T-helper 1 cell treated with Interleukin-12 subunit alpha and Interleukin-12 subunit beta and Interleukin-4 antibody, amounts not matched to agents 30 ng/mL and 1 ng/mL, for 36 hours (primary cell): ENCODE results near the gene NUDT15. TPM values are rescaled to one million over a fixed set of nuclear protein-coding genes. Genes with fewer than 3 reads are reported as not detected.
"Not testable (repeated sequence)": the region's sequence is repeated elsewhere in the genome, so short reads cannot be mapped to it uniquely, and the experiment has no call there.

ENCODE experiments used
- intact Hi-C: fragments of 100-400 bp; cut with micrococcal nuclease; formaldehyde crosslinking; loops from one replicate; pipeline ENCODE4 v1.15.1; 2024
- total RNA-seq: library from RNA; stranded (reverse); gene quantifications from 2 replicates; pipeline ENCODE4 v1.2.3, GENCODE V29; 2022

Gene NUDT15
- total RNA-seq, 1 donor from 2014 or later, result 10.8 TPM

- intact Hi-C loops, result no loop called here
Observed at GRCh38 chr13:48040896-48041295, 3.4 kb downstream of the NUDT15 start.

GRCh38 chr13:48042894-48043293, 5.4 kb downstream of the NUDT15 start:
- intact Hi-C loops, result no loop called here

DNA sequence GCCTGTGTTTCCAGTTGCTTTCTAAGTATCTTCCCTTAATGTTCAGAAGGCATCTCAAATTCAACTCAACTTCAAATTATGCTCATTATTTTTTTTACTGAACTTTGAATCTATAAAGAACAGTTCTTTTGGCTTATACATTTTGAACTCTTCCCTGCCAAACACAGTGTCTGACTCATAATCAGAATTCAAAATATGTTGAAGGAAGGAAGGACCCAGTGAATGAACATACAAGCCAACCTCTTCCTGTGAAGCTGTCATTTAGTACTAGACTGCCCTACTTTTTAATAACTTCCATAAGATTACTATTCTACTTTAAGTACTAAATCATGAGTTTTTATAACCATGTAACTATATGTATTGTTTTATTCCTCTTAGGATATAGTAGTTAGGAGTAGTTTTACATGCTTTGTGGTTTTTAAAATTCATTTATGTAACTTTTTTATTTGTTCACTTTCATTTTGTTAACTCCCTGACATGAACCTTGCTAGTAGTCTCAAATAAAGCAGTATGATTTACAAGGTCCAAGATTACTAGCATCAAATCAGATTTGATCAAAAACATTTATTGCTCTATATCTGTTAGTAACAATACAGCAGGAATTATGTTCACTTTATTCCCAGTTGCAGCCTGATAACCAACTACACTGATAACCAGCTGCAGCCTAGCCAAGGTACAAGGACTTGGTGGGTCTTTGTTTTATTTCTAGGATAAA, 6.4 kb downstream of the NUDT15 start:
- intact Hi-C loops, result no loop called here

- intact Hi-C loops, result no loop called here
Observed at GRCh38 chr13:48050550-48050949, 13.0 kb downstream of the NUDT15 start.

GRCh38 chr13:48054601-48055000, 17.1 kb downstream of the NUDT15 start:
- intact Hi-C loops, result no loop called here

DNA sequence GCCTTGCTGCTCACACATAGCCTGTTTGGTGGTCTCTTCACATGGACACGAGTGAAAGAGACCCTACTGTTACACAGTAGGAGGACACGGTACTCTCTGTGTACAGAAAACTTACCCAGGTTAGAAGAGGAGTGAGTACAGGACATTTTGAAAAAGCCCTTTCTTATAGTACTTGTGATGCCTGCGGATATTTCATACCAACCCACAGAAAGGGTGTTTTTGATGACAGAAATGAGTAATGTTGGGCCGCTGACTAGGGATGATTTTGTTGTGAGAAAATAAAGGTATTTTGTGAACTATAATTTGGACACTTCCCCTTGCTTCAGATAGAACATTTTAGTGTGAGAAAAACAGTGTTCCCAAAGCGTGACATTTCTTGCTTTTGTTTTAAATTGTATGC, 18.2 kb downstream of the NUDT15 start:
- intact Hi-C loops, result no loop called here

DNA sequence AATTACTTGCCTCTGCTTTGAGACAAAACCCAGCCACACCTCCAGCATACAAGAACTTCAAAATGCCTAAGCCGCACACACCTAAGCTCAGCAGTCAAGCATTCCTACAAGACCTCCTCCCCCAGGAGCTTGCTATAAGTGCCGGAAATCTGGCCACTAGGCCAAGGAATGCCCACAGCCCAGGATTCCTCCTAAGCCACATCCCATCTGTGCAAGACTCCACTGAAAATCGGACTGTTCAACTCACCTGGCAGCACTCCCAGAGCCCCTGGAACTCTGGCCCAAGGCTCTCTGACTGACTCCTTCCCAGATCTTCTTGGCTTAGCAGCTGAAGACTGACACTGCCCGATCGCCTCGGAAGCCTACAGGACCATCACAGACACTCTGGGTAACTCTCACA, 21.0 kb downstream of the NUDT15 start:
- intact Hi-C loops, result not testable (repeated sequence)

GRCh38 chr13:48059951-48060350, 22.4 kb downstream of the NUDT15 start:
- intact Hi-C loops, result not testable (repeated sequence)

GRCh38 chr13:48066310-48066989, 28.9 kb downstream of the NUDT15 start:
- intact Hi-C loops, result loop anchor here (2.0 kb wide), 1 partner anchor 268 kb away; no protein-coding TSS in a partner anchor

DNA sequence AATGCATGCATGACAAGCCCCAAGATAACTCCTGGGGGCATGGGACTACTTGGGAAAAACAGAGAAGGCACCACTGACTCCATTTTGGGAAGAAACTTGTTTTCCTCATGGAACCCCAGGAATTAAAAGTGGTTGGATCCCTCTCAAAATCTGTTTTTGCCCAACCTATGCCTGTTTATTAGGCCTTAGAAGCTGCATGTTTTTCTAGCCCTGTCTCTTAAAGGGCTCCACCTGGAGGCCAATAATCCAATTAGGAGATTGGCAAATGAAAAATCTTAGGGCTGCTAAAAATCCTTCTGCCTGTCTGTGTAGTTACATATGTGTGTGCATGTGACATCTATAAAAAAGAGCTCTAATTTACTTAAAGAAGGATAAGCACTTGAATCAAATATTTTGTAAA, 30.5 kb downstream of the NUDT15 start:
- intact Hi-C loops, result loop anchor here (1.0 kb wide), 1 partner anchor 30 kb away; no protein-coding TSS in a partner anchor

DNA sequence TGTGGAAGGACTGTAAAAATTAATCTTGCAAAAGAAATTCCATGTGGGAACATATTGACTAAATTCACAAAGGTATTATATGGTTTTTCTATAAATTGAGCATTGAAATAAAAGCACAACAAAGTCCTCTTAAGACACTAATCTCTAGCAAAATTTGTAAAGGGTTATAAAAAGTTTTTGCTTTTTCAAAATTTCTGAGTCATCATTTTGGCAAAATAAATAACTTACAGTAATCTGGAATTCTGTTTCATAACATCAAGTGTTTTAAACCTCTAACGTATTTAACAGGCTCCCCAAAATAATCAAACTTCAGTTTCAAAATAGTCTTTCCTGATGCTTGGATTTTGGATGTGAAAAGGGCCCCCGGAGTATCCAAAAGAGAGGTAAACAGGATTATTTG, 31.4 kb downstream of the NUDT15 start:
- intact Hi-C loops, result loop anchor here (1.0 kb wide), 1 partner anchor 31 kb away; no protein-coding TSS in a partner anchor

DNA sequence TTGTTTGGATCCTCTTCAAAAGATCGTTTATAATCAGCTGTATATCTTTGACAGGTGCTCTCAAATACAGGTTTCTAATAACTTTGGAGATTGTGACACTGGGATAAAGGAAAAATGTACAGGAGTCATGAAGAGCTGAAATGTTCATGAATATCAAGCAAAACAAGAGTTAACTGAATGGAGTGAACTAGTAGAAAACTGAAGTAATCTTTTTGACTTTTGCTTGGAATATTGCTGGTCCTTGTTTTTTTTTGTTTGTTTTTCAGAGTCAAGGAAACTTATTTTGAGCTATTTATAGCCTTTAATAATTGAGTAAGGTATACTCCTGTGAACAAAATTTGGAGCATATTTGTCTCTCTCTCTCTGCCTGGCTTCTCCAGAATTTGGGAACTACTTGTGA, 32.0 kb downstream of the NUDT15 start:
- intact Hi-C loops, result no loop called here

GRCh38 chr13:48070942-48071341, 33.4 kb downstream of the NUDT15 start:
- intact Hi-C loops, result no loop called here

DNA sequence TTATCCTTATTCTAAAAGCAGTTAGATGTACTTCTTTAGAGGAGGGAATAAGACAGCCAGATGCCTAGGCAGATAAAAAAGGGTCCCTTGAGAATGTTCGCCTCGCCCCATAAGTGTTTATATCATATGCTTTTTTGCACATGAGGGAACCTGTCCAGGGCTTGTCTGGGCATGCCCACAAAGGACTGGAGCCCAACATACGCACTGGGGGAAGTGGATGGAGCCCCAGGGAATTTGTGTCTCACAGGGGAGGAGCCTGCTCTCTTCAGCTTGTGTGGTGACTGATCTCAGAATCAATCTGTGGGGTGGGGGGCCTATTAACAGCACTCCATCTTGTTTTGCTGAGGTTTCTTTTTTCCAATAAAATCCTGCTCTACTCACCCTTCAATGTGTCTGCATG, 34.8 kb downstream of the NUDT15 start:
- intact Hi-C loops, result no loop called here

GRCh38 chr13:48072787-48073186, 35.3 kb downstream of the NUDT15 start:
- intact Hi-C loops, result no loop called here

GRCh38 chr13:48074006-48074405, 36.5 kb downstream of the NUDT15 start:
- intact Hi-C loops, result no loop called here

DNA sequence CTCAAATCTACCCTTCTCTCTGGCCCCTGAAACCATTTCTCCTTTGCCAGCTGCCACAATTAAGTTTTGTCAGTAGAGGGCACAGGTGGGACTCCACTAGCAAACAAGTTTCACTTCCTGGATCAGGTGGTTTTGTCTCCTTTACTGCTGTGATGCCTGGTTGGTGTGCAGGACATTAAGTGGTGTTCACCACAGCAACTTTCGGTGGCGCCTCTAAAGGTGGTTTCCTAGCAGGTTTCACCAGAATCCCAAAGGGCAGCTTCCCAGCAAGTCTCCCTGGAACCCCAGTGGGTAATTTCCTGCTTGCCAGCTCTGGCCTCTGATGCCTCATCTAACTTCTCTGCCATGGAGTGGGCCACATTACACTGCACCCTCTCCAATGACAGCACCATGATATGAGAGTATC, 40.7 kb downstream of the NUDT15 start:
- intact Hi-C loops, result loop anchor here (1.0 to 2.0 kb wide), 3 partner anchors 17 to 691 kb away; partner anchors contain the start of genes ITM2B and MED4

DNA sequence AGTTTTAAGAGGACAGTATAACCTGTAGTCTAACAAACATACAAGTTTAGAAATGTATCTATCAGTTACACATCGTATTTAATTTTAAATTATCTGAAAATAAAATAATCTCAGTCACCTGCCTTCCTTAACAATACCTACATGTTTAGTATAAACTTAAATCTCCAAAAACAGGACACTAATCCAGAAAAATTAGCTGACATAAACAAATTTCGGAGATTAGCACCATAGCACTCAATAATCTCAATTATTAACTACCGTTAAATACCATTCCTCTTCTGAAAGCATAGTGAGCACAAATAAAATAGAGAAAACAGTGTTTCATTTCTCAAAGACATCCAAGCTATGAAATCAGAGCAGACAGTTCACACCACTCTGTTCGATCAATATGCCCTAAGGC, 44.2 kb downstream of the NUDT15 start:
- intact Hi-C loops, result no loop called here

DNA sequence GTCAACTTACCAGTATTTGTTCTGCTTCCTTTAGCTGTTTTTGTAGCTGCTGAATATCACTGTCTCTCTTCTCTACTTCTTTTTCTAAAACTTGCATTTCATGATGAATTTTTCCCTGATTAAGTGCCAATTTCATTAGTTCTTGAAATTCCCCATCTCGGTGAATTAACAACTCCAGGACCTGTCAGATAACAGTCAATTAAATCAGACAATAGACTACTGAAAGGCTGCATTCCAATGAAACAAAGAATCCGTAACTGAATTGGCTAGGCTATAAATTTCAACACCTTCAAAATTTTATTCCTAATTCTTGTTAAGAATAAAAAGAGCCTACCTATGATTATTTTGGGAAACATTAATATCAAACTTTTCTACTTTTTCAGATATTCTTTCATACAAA, 48.7 kb downstream of the NUDT15 start:
- intact Hi-C loops, result no loop called here

DNA sequence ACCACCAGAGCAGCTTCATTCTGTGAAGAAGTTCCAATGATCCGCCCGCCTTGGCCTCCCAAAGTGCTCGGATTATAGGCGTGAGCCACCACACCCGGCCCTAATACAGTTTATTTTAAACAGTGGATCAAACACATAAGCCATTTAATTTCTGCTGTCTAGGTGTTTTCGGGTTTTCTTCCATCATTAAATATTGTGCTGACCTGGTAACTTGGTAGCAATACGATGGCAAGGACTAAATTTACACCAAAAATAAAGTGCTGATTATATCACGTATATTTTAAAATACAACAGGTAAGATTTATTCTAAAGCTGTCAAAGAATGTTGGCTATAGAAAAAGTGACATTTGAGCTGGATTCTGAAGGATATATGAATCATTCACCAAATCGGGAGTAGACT, 56.1 kb downstream of the NUDT15 start:
- intact Hi-C loops, result loop anchor here (10.0 kb wide), 1 partner anchor 1151 kb away; the partner anchor contains the start of gene CDADC1

- intact Hi-C loops, result loop anchor here (2.0 to 10.0 kb wide), 2 partner anchors 16 to 1150 kb away; partner anchors contain the start of gene CDADC1
Observed at GRCh38 chr13:48094404-48094780, 56.9 kb downstream of the NUDT15 start.

DNA sequence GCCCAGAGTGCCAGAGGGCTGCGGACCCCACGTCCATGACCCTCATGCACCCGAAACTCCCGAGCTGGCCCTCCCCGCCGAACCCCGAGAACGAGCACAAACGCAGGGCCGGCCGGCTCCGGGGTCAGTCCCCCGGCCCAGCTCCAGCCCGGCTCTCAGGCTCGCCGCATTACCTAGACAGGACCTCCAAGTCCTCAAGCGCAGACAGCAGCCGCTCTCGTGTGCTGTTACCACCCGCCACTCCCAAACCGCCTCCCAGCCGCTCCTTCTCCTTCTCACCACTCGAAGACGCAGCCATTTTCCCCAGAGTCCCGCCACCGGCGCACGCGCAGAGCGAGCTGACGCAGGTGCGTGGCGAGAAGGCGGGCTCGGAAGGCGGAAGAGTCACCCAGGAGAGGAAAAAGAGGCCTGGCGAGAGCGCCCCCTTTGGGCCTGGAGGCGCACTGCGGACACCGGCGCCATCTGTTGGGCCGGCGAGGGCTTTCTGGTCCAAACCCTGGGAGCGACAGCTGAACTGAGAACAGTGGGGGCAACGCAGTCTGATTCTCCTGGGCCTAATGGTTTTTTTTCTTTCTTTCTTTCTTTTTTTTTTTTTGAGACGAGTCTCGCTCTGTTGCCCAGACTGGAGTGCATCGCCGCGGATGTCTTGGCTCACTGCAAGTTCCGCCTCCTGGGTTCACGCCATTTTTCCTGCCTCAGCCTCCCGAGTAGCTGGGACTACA, 57.4 kb downstream of the NUDT15 start, which contains the start of gene MED4:
TSS of gene MED4 (minus strand) at position 324 of the 722 bp plus-strand sequence. CDS start at position 298, 26 bp downstream.
- intact Hi-C loops, result loop anchor here (1.0 to 10.0 kb wide), 12 partner anchors 16 to 1150 kb away; partner anchors contain the start of genes CDADC1, FNDC3A, ITM2B and RB1
